ENCODE results near the gene DHFR.

The DHFR gene

GRCh38 chr5:80641353-80641752, 13.4 kb downstream of the DHFR start:
- no peak for ATAC-seq
- TF ChIP-seq TCF4 (CRISPR knock-in tag; IDR thresholded peaks at IDR 0.05; ENCODE audit: borderline replicate concordance) (no peak), CREB5 (CRISPR knock-in tag; IDR thresholded peaks at IDR 0.05; ENCODE audit: low read depth) (no peak), ZNF565 (CRISPR knock-in tag; conservative IDR thresholded peaks at IDR 0.05; ENCODE audit: low read depth) (no peak), ZC3H10 (CRISPR knock-in tag; IDR thresholded peaks at IDR 0.05) (no peak), ESRRG (CRISPR knock-in tag; IDR thresholded peaks at IDR 0.05) (no peak), BACH2 (CRISPR knock-in tag; IDR thresholded peaks at IDR 0.05; ENCODE audit: borderline replicate concordance) (no peak), ARNTL (CRISPR knock-in tag; IDR thresholded peaks at IDR 0.05; ENCODE audit: borderline replicate concordance, low read depth) (no peak), SNAI2 (CRISPR knock-in tag; IDR thresholded peaks at IDR 0.05) (no peak), POU6F1 (CRISPR knock-in tag; IDR thresholded peaks at IDR 0.05; ENCODE audit: borderline replicate concordance, low read depth) (no peak), RARB (CRISPR knock-in tag; IDR thresholded peaks at IDR 0.05) (no peak), ISL1 (CRISPR knock-in tag; IDR thresholded peaks at IDR 0.05) (no peak), TOX (CRISPR knock-in tag; IDR thresholded peaks at IDR 0.05; ENCODE audit: borderline replicate concordance) (no peak)

- ATAC-seq, result no peak
- TF ChIP-seq TOX (CRISPR knock-in tag; IDR thresholded peaks at IDR 0.05; ENCODE audit: borderline replicate concordance) (no peak), TCF4 (CRISPR knock-in tag; IDR thresholded peaks at IDR 0.05; ENCODE audit: borderline replicate concordance) (no peak), POU6F1 (CRISPR knock-in tag; IDR thresholded peaks at IDR 0.05; ENCODE audit: borderline replicate concordance, low read depth) (no peak), ZNF8 (CRISPR knock-in tag; IDR thresholded peaks at IDR 0.05) (no peak), PATZ1 (CRISPR knock-in tag; IDR thresholded peaks at IDR 0.05; ENCODE audit: borderline replicate concordance) (no peak), CREB5 (CRISPR knock-in tag; IDR thresholded peaks at IDR 0.05; ENCODE audit: low read depth) (no peak), RARB (CRISPR knock-in tag; IDR thresholded peaks at IDR 0.05) (no peak), ZFP3 (CRISPR knock-in tag; IDR thresholded peaks at IDR 0.05) (no peak), PPARA (CRISPR knock-in tag; IDR thresholded peaks at IDR 0.05; ENCODE audit: borderline replicate concordance) (no peak), ZNF70 (CRISPR knock-in tag; IDR thresholded peaks at IDR 0.05) (no peak), ARNTL (CRISPR knock-in tag; IDR thresholded peaks at IDR 0.05; ENCODE audit: borderline replicate concordance, low read depth) (no peak), GLIS3 (CRISPR knock-in tag; IDR thresholded peaks at IDR 0.05) (no peak), CSRNP3 (CRISPR knock-in tag; IDR thresholded peaks at IDR 0.05) (no peak), SNAI2 (CRISPR knock-in tag; IDR thresholded peaks at IDR 0.05) (no peak), ISL1 (CRISPR knock-in tag; IDR thresholded peaks at IDR 0.05) (no peak), TSHZ2 (CRISPR knock-in tag; IDR thresholded peaks at IDR 0.05) (no peak), ZFP30 (CRISPR knock-in tag; IDR thresholded peaks at IDR 0.05) (no peak), BACH2 (CRISPR knock-in tag; IDR thresholded peaks at IDR 0.05; ENCODE audit: borderline replicate concordance) (no peak)
Measured at GRCh38 chr5:80634193-80634592, 20.6 kb downstream of the DHFR start.
